ENCODE measurements around the gene STK32B.

The STK32B gene

DNA sequence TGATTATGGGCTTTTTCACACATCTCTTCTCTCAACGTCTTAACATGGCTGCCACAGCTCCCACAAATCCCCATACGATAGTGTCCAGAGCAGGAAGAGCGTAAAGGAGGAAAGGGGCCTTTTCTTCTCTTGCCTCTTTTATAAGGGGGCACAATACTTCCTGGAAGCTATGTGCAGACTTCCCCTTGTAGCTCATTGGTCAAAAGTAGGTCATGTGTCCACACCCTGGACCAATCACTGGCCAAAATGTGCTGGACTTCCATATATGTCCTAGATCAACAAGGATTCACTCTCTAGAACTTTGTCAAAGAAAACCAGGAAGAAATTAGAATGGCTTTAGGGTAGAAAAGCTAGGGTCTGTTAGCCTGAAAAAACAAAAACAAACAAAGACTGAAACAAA is 26.7 kb downstream of the STK32B start:
- DNase-seq = no peak

DNA sequence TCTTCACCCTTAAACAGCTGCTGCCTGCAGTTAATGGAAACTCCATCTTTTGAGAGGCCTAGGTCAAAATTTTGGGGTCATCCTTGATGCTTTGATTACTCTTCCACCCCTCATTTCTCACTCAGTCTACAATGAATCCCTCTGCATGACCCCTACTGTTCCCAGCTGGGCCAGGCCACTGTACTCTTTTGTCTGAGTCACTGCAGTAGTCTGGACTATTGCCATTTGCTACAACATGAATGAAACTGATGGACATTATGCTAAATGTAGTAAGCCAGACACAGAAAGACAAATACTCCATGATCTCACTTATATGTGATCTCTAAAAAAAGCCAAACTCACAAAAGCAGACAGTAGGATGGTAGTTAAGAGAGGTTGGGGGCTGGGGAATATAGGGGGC is 28.3 kb downstream of the STK32B start:
- DNase-seq = no peak

DNA sequence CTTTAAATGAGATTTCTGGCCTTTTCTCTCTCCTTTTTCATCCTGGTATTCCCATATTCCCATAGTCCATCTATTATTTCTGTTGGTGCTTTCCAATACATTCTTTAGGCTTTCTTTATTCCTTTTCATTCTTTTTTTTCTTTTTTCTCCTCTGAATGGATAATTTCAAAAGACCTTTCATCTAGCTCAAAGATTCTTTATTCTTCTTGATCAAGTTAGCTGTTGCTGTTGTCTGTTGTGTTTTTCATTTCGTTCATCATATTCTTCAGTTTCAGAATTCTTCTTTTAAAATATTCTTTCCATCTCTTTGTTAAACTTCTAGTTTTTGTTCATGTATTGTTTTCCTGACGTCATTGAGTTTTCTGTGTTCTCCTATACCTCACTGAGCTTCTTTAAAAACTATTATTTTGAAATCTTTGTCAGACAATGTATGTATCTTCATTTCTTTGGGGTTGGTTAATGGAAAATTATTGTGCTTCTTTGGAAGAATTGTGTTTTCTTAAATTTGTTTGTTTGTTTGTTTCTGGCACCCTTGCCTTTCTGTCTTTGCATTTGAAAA is 30.2 kb downstream of the STK32B start:
- DNase-seq = no peak

DNA sequence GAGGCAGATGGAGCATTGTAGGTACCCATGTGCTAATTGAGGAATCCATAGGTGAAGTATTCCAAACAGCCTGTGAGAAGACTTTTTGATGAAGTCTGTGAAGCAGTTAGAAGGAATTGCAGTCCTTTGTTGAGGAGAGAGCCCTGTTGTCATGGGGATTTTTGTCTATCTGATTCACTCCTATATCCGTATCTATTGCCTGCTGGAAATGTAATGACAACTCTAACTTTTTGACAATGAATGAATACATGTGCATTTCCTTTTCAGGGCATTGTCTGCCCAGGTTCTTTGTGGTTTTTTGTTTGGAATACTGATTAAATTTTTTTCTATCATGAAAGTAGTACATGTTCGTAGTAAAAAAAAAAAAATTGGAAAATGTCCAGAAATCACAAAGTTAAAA is 31.1 kb downstream of the STK32B start:
- DNase-seq = no peak

DNA sequence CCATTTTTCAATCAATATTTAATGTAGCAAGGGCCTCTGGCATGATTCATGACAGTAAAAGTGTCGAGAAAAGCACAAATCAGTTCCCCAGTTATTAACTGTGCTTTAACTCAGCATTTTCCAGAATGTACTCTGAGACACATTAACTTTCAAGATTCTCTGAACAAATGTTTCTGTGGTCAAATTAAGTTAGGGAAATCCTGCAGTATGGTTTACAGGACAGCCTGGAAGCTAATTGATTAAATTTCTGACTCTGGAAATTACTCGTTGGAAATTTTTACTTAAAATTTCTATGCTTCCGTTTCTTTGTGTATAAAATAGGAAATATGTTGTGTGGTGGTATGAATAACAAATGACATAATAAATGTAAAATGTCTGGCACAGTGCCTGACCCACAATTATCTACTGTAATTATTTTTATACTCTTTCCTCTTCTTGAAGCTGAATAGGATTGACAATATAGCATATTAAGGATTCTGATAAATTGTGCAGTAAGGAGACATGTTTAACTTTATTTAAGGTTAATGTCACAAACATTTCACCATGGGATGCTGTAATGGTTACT is 33.7 kb downstream of the STK32B start:
- DNase-seq = no peak

DNA sequence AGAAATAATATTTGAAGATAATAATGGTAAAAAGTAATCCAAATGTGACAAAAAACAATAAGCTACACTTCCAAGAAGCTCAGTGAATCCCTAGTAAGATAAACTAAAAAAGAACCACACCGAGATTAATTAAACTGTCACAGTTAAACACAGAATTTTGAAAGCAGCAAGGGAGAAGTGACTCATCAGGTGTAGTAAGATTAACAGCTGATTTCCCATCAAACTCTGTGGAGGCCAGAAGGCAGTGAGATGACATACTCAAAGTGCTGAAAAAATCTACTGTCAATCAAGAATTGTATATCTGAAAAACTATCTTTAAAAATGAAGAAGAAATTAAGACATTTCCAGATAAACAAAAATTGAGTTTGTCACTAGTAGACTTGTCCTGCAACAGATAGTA is 35.3 kb downstream of the STK32B start:
- no peak for DNase-seq

DNA sequence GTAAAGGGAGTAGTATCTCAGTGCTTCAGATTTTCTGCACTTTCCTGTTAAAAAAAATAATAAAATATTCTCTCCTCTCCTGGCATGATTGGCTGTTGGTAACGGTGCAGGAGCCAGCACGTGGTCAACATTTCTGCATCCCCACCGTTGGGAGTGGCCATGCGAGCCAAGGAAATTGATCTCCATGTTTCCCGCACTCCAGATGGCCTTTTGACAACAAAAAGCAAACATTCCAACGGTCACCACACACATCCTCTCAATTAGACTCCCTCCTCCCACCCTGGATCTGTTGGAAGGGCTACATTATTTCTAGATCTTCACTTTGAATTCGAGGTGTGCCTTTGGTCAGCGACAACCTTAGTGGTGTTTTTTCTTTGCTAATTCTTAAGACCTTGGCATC is 45.0 kb downstream of the STK32B start:
- no peak for DNase-seq

DNA sequence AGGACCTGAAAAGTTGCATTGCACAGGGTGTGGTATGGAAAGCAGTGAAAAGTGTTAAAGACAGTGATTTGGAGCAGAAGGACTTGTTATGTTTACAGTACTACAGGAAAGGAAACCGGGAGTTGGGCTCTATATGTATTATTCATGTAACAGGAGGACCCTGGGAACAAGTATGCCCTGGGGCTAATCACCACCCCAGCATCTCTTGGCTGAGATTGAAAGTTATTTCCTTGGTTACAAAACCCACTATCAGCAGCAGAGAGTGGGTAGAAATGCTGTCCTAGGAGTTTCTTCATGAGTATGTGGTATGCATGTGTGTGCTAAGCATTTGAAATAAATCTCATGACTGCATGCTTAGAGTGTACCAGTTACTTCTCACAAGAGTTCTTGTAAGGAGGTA is 46.9 kb downstream of the STK32B start:
- no peak for DNase-seq

DNA sequence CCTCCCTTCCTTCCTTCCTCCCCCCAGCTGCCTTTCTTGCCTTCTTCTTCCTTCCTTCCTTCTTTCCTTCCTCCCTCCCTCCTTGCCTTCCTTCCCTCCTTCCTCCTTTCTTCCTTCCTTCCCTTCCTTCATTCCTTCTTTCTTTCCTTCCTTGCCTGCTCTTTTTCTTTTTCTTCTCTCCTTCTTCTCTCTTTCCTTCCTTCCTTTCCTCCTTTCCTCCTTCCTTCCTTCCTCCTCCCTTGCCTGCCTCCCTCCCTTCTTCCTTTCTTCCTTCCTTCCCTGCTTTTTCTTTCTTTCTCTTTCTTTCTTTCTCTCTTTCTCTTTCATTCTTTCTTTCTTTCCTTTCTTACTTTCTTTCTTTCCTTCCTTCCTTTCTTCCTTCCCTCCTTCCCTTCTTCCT is 49.1 kb downstream of the STK32B start:
- DNase-seq = no peak

DNA sequence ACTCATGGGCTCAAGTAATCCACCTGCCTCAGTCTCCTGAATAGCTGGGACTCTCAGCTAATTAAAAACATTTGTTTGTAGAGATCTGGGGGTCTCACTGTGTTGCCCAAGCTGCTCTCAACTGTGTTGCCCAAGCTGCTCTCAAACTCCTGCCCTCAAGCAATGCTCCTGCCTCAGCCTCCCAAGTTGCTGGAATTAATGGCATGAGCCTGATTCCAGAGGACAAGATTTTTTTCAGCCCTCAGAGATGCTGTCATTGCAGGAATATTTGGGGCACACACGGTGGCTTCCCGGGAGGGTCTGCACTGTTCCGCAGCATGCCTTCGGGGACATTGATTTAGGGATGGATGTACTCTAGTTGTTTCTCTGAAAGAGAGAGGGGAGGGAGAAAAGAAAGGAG is 49.7 kb downstream of the STK32B start:
- DNase-seq = no peak

DNA sequence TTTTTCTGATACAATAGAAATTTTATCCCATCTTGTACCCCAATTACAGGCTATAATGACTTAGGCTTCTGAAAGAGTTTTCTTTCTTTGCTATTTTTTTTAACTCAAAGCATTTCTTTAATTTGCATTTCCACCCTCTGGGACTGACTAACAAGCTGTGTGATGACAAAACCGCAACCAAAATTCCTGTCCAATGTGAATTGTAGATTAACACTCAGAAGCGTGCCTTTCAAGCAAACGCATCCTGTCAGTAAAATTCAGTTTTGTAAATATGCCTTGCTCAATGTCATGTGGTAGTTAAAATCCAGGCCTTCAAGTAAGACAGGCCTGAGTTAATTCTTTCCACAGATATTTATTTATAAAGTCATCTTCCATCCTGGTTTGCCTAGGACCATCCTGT is 50.3 kb downstream of the STK32B start:
- no peak for DNase-seq

DNA sequence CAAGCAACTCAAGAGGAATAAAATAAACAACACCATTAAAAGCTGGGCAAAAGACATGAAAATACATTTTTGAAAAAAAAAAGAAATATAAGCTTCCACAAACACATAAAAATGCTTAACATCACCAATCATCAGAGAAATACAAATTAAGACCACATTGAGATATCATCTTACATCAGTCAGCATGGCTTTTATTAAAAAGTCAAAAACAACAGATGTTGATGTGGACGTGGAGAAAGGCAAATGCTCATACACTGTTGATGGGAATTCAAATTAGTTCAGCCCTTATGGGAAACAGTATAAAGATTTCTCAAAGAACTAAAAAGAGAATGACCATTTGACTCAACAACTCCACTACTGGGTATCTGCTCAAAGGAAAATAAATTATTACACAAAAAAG is 59.6 kb downstream of the STK32B start:
- no peak for DNase-seq

DNA sequence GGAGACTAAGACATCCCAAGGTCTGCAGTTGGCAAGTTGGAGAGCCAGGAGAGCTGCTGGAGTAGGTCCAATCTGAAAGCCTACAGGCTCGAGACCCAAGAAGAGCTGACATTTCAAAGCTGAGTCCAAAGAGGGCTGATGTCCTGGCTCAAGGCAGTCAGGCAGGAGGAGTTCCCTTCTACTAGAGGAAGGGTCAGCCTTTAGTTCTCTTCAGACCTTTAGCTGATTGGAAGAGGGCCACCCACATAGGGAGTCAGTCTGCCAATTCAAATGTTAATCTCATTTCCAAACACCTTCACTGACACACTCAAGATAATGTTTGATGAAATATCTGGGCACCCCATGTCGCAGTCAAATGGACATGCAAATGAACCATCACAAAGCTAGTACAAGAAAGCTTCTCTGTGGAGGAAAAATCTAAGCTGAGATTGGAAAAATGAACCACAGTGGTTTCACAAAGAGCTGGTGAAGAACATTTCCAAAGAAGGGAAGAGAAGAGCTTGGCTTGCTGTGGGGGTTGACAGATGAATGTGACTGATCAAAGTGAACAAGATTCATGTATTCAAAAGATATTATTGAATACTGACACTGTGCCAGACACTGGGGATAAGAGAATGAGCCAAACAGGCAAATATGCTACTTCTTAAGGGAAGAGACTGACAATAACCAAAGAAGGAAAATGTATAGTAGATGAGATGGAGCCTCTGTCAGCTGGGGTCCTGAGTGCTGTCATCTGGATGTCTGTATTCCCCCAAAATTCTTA is 61.2 kb downstream of the STK32B start:
- no peak for DNase-seq

DNA sequence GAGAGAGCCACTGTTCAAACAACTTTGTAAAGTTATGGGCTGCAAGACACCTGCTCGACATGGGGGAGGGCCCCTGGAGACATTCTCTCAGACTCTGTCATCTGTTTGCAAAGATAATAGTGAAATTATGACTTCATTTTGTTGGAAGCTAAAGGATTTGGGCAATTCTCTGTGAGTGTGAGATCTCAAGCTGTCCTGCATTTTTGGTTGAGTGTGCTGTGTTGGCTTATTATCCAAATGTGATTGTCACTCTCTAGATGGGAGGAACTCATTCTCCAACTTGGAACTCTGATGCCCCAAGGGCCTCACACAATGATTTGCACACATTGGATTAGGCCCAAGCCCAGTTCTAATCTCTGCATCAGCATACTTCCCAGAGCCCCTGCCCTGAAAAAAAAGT is 63.7 kb downstream of the STK32B start:
- DNase-seq = no peak

DNA sequence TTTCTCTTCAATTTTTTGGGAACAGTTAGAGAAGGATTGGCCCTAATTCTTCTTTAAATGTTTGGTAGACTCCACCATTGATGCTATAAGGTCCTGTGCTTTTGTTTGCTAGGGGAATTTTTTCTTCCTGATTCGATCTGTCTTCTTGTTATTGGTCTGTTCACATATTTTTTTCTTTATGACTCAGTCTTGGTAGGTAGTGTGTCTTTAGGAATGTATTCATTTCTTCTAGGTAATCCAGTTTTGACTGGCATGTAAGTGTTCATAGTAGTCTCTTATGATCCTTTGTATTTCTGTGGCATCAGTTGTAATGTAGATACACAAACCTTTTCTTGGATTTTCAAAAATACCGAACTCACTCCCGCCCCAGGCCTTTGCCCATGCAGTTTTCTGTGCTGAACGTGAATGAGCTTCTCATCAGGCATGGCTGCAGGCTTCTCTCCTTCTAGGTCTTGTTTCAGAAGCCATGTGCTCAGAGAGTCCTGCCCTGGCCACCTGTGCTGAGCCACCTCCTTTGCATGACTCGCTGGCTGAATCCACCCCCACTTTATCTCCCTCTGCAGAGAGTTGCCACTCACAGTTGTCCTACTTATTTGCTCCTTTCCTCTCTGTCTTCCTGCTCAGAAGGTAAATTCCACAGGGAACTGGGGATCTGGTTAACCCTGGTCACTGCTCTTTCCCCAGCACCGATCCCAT is 67.0 kb downstream of the STK32B start:
- no peak for DNase-seq

DNA sequence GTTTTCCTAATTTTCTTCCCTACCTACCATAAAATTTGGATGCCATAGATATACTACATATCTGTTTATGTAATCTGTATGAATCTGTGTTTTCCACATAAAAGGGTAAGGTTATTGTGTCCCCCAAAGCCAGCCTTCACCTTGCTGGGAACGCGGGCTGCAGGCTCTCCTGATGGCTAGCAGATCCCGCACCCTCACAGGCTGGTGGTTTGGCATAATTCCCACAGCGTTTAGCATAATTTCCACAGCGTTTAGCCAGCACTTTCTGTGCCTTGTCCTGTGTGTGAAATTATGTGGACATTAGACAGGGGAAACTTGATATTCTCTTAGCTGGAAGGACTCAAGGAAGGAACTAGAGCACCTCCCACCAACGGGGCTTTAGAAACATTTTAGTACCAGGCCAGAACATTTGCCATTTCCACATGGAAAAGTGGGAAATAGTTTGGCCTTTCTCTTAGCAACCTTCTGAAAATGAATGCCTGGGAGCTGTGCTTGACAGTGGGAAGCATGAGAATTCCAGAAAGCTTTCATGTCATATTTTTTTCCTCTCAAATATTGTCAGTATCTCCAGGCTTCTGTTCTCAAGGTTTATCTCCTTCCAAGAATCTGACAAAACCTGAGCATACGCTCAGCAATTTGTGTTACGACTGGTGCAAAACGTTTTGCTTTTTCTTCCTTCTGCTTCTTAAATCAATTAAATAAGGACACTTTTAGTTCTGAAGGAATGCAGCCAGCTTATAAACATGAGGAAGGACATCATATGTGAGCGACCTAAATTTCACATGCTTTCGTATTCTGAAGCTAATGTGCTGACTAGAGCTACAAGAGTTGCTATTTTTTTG is 67.9 kb downstream of the STK32B start:
- no peak for DNase-seq

DNA sequence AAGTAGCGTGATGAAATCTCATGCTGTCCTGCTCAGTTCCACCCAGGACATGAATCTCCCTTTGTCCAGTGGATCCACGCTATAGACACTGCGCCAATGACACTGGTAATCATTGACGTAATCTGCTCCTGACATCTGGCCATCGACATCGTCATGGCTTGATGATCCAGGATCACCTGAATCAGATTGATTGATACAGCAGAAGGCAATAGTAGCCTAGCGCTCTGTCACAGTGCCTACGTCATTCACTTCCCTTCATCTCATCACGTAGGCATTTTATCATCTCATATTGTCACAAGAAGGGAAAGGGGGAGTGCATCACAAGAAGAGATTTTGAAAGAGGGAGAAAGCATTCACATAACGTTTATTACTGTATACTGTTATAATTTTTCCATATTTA is 68.8 kb downstream of the STK32B start:
- no peak for DNase-seq

DNA sequence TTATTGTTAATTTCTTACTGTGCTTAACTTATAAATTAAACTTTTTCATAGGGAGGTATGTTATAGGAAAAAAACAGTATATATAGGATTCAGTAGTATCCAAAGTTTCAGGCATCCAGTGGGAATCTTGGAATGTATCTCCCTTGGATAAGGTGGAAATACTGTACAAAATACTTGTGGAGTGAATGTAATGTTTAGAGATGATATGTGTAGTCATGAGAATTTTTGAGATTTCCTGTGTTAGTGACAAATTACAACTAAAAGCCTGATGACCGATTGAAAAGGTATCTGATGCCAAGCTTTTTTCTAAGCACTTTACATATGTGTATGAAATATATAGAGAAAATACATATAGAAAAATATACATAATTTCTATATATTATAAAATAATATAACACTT is 69.2 kb downstream of the STK32B start:
- no peak for DNase-seq

DNA sequence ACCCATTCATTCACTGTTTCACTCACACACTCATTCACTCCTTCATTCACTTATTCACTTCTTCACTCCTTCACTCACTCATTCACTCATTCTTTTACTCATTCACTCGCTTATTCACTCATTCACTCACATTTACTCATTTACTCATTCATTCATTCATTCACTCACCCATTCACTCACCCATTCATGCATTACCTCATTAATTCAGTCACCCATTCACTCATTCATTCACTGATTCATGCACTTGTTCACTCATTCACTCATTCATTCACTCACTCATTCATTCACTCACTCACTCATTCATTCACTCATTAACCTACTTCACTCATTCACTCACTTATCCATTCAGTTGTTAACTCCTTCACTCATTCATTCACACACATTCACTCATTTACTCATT is 70.8 kb downstream of the STK32B start:
- no peak for DNase-seq

DNA sequence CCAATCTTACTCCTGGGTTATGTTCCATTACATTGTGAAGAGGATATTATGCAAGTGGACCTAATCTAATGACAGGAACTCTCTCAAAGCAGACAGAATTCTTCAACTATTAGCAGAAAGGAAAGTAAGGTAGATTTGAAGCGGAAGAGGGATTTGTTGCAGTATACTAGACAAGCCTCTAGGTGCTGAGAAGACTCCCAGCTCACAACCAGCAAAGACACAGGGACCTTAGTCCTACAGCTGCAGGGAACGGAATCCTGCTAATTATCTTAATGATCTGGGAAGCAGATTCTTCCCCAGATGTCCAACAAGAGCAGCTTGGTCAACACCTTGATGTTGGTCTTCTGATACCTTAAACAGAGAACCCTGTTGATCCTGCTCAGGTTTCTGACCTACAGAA is 73.6 kb downstream of the STK32B start:
- no peak for DNase-seq

DNA sequence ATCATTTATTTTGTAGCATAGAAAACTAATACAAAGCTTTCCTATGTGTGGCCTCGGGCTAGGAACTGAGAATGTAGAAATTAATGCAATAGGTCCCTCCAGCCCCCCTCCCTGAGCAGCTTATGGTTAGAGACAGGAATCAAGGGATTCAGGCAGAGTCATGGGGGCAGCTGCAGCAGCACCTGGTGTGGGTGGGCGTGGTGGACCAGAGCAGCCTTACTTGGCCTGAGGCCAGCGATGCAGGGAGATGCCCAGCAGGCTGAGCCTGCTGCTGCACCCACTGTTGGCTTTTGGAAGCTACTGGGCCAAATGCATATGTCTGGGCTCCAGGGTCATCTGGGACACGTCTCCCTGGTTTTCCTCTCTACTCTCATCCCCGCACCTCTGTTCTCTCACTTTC is 74.0 kb downstream of the STK32B start:
- no peak for DNase-seq

DNA sequence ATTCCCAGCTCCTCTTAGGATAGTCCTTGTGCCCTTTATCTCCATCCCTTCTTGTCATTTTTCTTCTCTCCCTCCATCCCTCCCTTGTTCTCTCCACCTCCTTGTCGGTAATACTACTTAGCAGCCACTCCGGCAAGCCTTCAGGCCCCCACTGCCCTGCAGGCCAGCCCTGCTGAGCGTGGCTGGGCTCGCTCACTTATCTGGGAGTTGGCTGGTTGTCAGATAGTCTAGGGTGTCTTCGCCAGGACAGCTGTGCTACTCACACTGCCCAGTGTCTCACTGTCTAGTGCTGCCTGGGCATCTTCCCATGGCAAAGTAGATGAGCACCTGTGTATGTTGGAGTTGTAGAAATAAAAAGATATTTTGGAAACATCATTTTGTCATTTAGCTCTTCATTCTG is 75.0 kb downstream of the STK32B start:
- DNase-seq = no peak

DNA sequence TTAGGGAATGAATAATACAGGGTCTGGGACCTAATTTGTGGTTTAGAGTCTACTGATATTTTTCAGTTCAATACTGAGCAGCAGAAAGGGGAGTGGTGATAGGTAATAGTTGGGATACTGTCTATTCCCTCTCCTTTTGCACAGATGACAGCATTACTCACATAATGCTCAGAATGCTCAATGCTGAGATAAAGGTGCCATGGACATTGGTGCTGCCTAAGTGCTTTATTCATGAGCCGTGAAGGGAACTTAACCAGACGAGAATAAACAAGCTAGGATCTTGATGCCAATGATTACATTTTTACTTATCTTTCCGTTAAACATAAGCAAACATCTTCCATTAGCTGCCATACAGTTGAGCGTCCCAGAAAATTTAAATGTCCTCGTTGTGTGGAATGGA is 75.6 kb downstream of the STK32B start:
- no peak for DNase-seq

Data from activated CD4-positive, CD25-positive, alpha-beta regulatory T cell treated with anti-CD3 and anti-CD28 coated beads, Interleukin-2, amount 50 U/mL, for 72 hours (primary cell).